DMS153 treated with DMSO at 0.1 percent for 48 hours (cell line): ENCODE measurements around the gene PDE7B.

Source experiments
- DNase-seq: peaks from one replicate; lab custom pipeline; 2025; ENCODE audit not compliant: unreplicated experiment; lab: John Stamatoyannopoulos, UW

PDE7B gene

DNA sequence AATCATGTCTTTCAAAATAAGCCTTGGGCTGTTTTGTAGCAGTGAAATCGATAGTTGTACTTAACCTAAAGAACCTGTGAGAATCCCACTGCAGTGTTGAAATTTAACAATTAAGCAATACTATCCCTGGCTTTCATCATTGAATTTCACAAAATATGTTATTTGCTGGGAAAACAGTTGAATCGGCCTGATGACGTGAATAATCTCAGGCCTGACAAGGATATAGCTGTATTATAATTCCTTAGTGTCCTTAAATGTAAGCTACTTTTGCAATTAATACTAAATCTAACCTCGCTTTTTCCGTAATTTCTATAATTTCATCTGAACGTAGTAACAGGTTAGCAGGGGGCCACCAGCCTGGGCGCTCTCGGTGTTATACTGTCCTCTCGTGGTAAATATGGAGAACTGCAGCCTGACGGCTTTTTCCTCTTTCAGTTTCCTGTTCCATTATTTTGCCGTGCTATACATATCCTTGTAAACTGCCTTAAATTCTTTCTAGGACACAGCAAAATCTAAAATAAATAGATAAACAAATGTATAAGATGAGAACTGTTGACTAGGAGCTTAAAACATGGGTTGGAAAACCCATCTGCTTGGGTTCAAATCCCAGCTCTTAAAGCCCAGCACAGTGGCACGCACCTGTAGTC, 374.6 kb downstream of the PDE7B start:
- peak; percentile 34 for DNase-seq

DNA sequence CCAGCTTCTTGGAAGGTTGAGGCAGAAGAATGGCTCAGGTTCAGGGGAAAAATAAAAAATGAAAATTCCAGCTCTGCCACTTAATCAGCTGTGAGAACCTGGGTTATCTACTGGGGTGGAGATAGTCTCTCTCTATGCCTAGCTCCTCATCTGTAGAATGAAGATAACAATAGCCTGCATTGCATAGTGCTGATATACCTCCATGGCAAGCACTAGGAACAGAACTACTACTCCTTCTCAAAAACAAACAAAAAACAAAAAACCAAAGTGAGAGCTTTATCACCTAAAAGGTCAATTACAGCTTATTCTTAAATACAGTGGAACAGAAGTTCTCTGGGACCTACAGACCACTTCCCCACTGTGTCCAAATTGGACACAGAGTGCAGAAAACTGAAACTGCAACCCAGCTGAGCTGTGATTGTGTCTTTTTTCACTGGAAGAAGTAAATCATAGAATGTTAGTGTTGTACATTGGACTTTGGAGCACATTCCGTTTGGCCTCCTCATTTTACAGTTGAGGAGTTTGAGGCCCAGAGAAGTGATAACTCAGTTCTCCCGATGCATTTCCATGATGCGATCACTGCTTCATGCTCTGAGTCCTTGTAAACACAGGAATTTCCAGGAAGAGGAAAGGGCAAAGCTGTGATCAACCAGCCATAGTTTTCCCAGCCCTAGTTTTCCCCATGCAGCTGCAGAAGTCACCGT, 375.3 kb downstream of the PDE7B start:
- no peak for DNase-seq

DNA sequence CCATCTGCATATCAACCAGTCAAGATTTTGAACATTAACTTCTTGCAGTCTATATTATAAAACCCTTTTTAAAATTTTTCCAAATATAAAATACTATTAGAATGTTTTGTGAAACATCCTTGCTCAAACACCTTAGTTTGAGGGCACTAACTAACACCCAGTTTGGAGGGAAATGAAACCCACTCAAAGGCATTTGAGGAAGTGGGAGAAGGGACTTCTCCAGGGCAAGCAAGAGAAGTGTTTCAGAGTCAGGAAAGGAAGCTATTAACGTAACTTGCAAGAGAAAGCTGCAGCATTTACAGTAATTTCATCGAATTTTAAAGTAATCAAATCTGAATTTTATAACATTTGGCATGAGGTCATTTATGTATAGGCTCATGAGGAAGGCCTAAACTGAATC, 377.3 kb downstream of the PDE7B start:
- DNase-seq, result no peak

DNA sequence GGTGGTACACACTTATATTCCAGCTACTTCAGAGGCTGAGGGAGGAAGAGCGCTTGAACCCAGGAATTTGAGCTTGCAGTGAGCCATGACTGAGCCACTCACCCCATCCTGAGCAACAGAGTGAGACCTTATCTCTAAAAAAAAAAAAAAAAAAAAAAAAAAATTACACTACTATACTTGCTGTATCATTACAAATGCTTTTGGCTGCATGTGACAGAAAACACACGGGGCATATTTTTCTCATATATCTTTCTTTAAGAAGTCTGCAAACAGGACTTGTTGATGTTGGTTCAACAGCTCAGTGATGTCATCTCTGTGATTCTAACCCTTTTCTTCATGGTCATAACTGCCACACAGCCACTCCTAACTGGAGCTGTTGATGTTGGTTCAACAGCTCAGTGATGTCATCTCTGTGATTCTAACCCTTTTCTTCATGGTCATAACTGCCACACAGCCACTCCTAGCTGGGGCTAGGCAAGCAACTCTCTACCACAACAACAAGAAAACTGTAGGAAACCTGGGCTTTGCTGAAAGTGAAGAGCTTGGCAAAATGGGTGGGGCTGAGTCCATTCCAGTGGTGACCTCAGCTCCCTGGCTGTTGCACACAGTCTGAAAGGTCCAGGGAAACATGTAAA, 378.8 kb downstream of the PDE7B start:
- DNase-seq, result no peak

DNA sequence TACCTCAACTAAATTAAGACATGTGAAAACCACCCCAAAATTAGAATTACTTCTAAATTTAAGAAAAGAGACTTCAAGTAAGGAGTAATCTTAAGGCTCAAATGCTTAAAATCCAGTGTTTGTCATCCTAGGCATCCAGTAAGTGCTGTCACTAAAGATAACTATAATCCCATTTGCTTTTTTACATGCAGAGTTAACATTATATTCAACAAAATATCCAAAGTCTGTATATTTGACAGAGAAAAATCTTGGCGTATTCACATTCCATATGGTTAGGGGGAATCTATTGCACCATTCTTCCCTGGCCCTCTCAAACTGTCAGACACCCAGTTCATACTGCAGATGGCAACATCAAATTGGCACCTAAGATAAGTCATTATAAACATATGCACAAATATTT, 381.2 kb downstream of the PDE7B start:
- no peak for DNase-seq

DNA sequence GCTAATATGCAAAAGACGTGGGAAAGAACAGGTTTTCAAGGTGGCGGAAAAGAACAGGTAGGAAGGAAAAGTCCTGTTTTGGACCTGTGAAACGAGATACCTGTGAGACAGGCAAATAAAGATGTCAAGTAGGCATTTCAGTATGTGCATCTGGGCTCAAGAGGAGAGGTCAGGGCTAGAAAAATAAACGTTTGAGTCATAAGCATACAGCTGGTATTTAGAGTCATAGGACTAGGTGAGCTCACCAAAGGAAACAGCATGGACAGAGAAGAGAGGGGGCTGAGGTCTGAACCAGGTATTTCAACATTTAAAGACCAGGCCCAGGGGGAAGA, 383.7 kb downstream of the PDE7B start:
- no peak for DNase-seq

DNA sequence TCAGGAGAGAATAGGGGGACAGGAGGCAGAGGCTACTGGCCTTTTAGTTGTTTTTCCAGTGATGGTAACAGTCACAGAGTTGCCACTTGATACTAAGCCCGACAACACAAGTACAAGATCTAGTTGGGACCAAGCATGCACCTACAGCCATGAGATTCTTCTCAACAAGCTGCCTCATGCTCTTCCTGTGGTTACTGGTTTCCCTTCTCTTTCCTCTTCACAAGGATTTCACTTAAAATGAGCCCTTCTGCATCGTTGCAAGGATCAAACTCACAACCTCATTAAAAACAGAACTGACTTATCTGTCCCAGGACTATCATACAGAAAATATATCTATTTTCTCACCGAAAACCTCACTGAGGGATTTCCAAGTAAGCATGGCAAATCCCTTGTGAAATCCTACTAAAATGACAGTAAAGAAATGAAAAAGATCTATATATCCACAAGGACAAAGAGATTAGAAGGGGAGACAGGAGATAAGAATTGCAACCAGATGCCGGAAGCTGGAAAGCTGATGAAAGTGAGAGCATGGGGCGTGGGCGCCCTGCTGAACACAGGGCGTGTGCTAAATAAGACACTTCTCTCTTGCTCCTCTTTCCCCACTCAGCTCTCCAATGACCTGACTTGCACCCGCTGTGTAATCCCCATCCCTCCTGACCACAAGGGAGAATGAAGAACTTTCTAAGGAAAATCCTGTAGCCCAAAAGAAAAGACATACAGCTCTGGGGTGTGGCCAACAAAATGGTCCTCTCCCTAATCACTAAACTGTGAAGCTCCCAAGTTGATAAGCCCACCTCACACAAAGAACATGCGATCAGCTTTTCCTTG, 385.2 kb downstream of the PDE7B start:
- DNase-seq, result no peak

- DNase-seq, result no peak
Observed at GRCh38 chr6:136244061-136244616, 392.6 kb downstream of the PDE7B start.
